NCI-H82 (cell line): ENCODE measurements around the gene MCOLN1.
A peak's percentile ranks its signal among the peaks of the same experiment; 100 is the strongest.

ENCODE experiments used
- DNase-seq: peaks from one replicate; lab custom pipeline; 2025; lab: John Stamatoyannopoulos, UW

Gene MCOLN1

GRCh38 chr19:7542556-7543348 is 20.3 kb downstream of the MCOLN1 start:
- no peak for DNase-seq

- no peak for DNase-seq
Measured at GRCh38 chr19:7544626-7545025, 22.2 kb downstream of the MCOLN1 start.

GRCh38 chr19:7545300-7545699 is 22.9 kb downstream of the MCOLN1 start:
- DNase-seq: no peak

- DNase-seq: no peak
Measured at GRCh38 chr19:7545904-7546303, 23.5 kb downstream of the MCOLN1 start.

GRCh38 chr19:7547159-7547558 is 24.7 kb downstream of the MCOLN1 start:
- DNase-seq: no peak

- DNase-seq: no peak
Measured at GRCh38 chr19:7549429-7550148, 27.2 kb downstream of the MCOLN1 start.

GRCh38 chr19:7550169-7550770 is 27.8 kb downstream of the MCOLN1 start:
- no peak for DNase-seq

- peak; percentile 78 for DNase-seq
Measured at GRCh38 chr19:7550987-7551761, 28.8 kb downstream of the MCOLN1 start.

GRCh38 chr19:7552781-7553180 is 30.4 kb downstream of the MCOLN1 start:
- no peak for DNase-seq

- no peak for DNase-seq
Measured at GRCh38 chr19:7554565-7554964, 32.1 kb downstream of the MCOLN1 start.

GRCh38 chr19:7554990-7555864 is 32.8 kb downstream of the MCOLN1 start:
- DNase-seq: no peak

GRCh38 chr19:7556696-7557315 is 34.4 kb downstream of the MCOLN1 start:
- no peak for DNase-seq

- no peak for DNase-seq
Measured at GRCh38 chr19:7558667-7559066, 36.2 kb downstream of the MCOLN1 start.

GRCh38 chr19:7559102-7559501 is 36.7 kb downstream of the MCOLN1 start:
- no peak for DNase-seq

- no peak for DNase-seq
Measured at GRCh38 chr19:7560255-7560654, 37.8 kb downstream of the MCOLN1 start.

- DNase-seq: no peak
Measured at GRCh38 chr19:7561325-7561724, 38.9 kb downstream of the MCOLN1 start.

- no peak for DNase-seq
Measured at GRCh38 chr19:7562646-7563393, 40.4 kb downstream of the MCOLN1 start.

- no peak for DNase-seq
Measured at GRCh38 chr19:7564866-7565265, 42.4 kb downstream of the MCOLN1 start.

GRCh38 chr19:7565332-7565731 is 42.9 kb downstream of the MCOLN1 start:
- no peak for DNase-seq

- no peak for DNase-seq
Measured at GRCh38 chr19:7570761-7571160, 48.3 kb downstream of the MCOLN1 start.
